GM12878 (cell line): ENCODE measurements around the gene CFAP58. TPM values are rescaled to one million over a fixed set of nuclear protein-coding genes. Genes with fewer than 3 reads are reported as not detected.

ENCODE experiments used
- ATAC-seq: fragments of 200-7000 bp; cut with Tn5 transposase; 3 replicates; pipeline ENCODE4 v1.9.1; 2020; ENCODE audit warnings: mild to moderate bottlenecking, moderate library complexity
- BruUV-seq: library from RNA; stranded (reverse); fragments of 400-500 nt; replicated peaks from 2 replicates; lab custom pipeline; 2021; lab: Mats Ljungman, UMichigan
- CTCF ChIA-PET: fragments of 300-600 bp; sonication (Branson Sonifier 250); formaldehyde crosslinking; extraction: SDS; loops from one replicate; lab custom pipeline; 2021; ENCODE audit warnings: inconsistent platforms; lab: Yijun Ruan, JAX
- POLR2A ChIA-PET: fragments of 350-600 bp; formaldehyde crosslinking; extraction: SDS; loops from one replicate; lab custom pipeline; 2021; ENCODE audit warnings: inconsistent platforms; lab: Charles Lee
- RAD21 ChIA-PET: fragments of 300-600 bp; sonication (Branson Sonifier 250); formaldehyde crosslinking; loops from one replicate; lab custom pipeline; 2023; ENCODE audit warnings: antibody characterized with exemption; ENCODE audit not compliant: unreplicated experiment; lab: Charles Lee
- SMC1A ChIA-PET: fragments of 300-600 bp; sonication (Branson Sonifier 250); formaldehyde crosslinking; loops from one replicate; lab custom pipeline; 2023; ENCODE audit not compliant: unreplicated experiment, uncharacterized antibody; lab: Charles Lee
- DNase-seq: peaks from one replicate; pipeline ENCODE4 v3.0.0-alpha.2; 2011; ENCODE audit warnings: low read depth, low spot score
- FAIRE-seq: peaks from 3 replicates; lab custom pipeline; 2011; peaks lifted over from hg19 to GRCh38; lab: Jason Lieb, UNC
- H2AFZ ChIP-seq: 2 replicates; pipeline ENCODE4 v1.6.0; 2011; ENCODE audit warnings: low read depth, low read length, control low read depth; ENCODE audit not compliant: control insufficient read depth
- H3K27ac ChIP-seq: 2 replicates; pipeline ENCODE4 v1.5.1; 2011; ENCODE audit warnings: control low read depth; ENCODE audit not compliant: control insufficient read depth, insufficient read depth
- H3K27me3 ChIP-seq, 2 experiments: replicated peaks in 1 of 2; 2 replicates each; pipeline versions ENCODE4 v1.6.0 to v1.6.1; 2011; ENCODE audit warnings: low read length in 1 of 2; ENCODE audit not compliant: control insufficient read depth in 2 of 2, insufficient read depth in 2 of 2
- H3K36me3 ChIP-seq, 2 experiments: 2 replicates each; pipeline ENCODE4 v1.5.1; 2011; ENCODE audit warnings: low read length in 1 of 2; ENCODE audit not compliant: control insufficient read depth in 2 of 2, insufficient read depth in 2 of 2
- H3K4me1 ChIP-seq: 2 replicates; pipeline ENCODE4 v1.6.1; 2011; ENCODE audit warnings: mild to moderate bottlenecking, low read length, moderate library complexity, mixed read lengths; ENCODE audit not compliant: control insufficient read depth, insufficient read depth
- H3K4me2 ChIP-seq: 2 replicates; pipeline ENCODE4 v1.6.0; 2011; ENCODE audit warnings: control low read depth; ENCODE audit not compliant: control insufficient read depth, insufficient read depth
- H3K4me3 ChIP-seq: fragments of 200-600 bp; sonication (generic); 2 replicates; pipeline ENCODE4 v1.5.1; 2016
- H3K79me2 ChIP-seq: 2 replicates; pipeline ENCODE4 v1.6.0; 2011; ENCODE audit warnings: low read length; ENCODE audit not compliant: control insufficient read depth, insufficient read depth
- H3K9ac ChIP-seq: 2 replicates; pipeline ENCODE4 v1.8.0; 2011; ENCODE audit warnings: low read length, control low read depth, mixed read lengths; ENCODE audit not compliant: control insufficient read depth, insufficient read depth
- H3K9me3 ChIP-seq: replicated peaks from 3 replicates; pipeline ENCODE4 v1.5.1; 2011; ENCODE audit warnings: mild to moderate bottlenecking, low read length; ENCODE audit not compliant: control insufficient read depth, insufficient read depth
- H4K20me1 ChIP-seq: 2 replicates; pipeline ENCODE4 v1.6.0; 2011; ENCODE audit not compliant: control insufficient read depth, insufficient read depth
- BCL11A ChIP-seq: IDR thresholded peaks from 2 replicates; pipeline ENCODE4 v1.6.1; 2011; ENCODE audit warnings: low read depth, low read length
- MYB ChIP-seq: fragments of 150-350 bp; IDR thresholded peaks from 2 replicates; pipeline ENCODE4 v1.6.1; 2014; ENCODE audit warnings: mild to moderate bottlenecking, low read depth, low read length, borderline replicate concordance
- NBN ChIP-seq: fragments of 450-650 bp; IDR thresholded peaks from 2 replicates; pipeline ENCODE4 v1.6.1; 2016
- PML ChIP-seq: IDR thresholded peaks from 2 replicates; pipeline ENCODE4 v1.6.1; 2012; ENCODE audit warnings: low read length, inconsistent platforms
- RFX5 ChIP-seq: IDR thresholded peaks from 2 replicates; pipeline ENCODE4 v1.6.1; 2011; ENCODE audit warnings: low read depth, low read length, improper control_type of control experiment
- SREBF2 ChIP-seq: IDR thresholded peaks from 2 replicates; pipeline ENCODE4 v1.6.1; 2012; ENCODE audit warnings: mild to moderate bottlenecking, low read length
- SRF ChIP-seq, 2 experiments: IDR thresholded peaks; 2 replicates each; pipeline ENCODE4 v1.6.1; 2011; ENCODE audit warnings: low read depth in 2 of 2, low read length in 2 of 2, mild to moderate bottlenecking in 1 of 2, moderate library complexity in 1 of 2
- ZSCAN29 ChIP-seq: fragments of 450-650 bp; IDR thresholded peaks from 2 replicates; pipeline ENCODE4 v1.6.1; 2017; ENCODE audit warnings: mild to moderate bottlenecking, moderate library complexity
- WGBS: methylation state at CpG from one replicate; pipeline ENCODE4 v1.1.6; 2016; ENCODE audit warnings: low lambda C conversion rate; ENCODE audit not compliant: insufficient replicate concordance, insufficient coverage; ENCODE audit errors: missing lambda C conversion rate; 5-methylcytosine and 5-hydroxymethylcytosine counted together
- in situ Hi-C: fragments of 300-500 bp; cut with MboI; formaldehyde crosslinking; loops from 9 replicates; pipeline ENCODE4 v1.14.3; 2018; ENCODE audit warnings: mixed read lengths
- intact Hi-C: fragments of 100-400 bp; cut with micrococcal nuclease; formaldehyde crosslinking; loops from one replicate; pipeline ENCODE4 v1.14.2; 2022; ENCODE audit not compliant: unreplicated experiment
- polyA plus RNA-seq, 11 experiments: library from polyadenylated mRNA; depleted of rRNA in 4 of 11; unstranded in 6 of 11; stranded (reverse) in 5 of 11; fragments of >200 nt; fragmentation: Nextera tagmentation in 4 of 11; fragmentation: Illumina TruSeq in 1 of 11; extraction: Ambion mirVana in 4 of 11; extraction: Trizol in 1 of 11; gene quantifications; 1 replicate in 1 of 11; 2 replicates in 10 of 11; pipeline versions ENCODE4 v1.2.1 to v1.2.3, GENCODE V29; 2011 to 2016; ENCODE audit warnings: inconsistent platforms in 2 of 11, missing spikeins in 2 of 11, low read depth in 1 of 11
- total RNA-seq, 4 experiments: library from RNA; depleted of rRNA in 3 of 4; stranded (reverse); fragments of >200 nt in 3 of 4; fragmentation: Illumina TruSeq in 1 of 4; extraction: Trizol in 1 of 4; gene quantifications; 2 replicates each; pipeline versions ENCODE4 v1.2.1 to v1.2.3, GENCODE V29; 2013 to 2021
- TF ChIP-seq, protein P1 (sequence below): fragments of 450-650 bp; conservative IDR thresholded peaks from 2 replicates; pipeline ENCODE4 v1.6.1; 2017; ENCODE audit warnings: mild to moderate bottlenecking, moderate library complexity
- TF ChIP-seq, protein P2 (sequence below): fragments of 150-350 bp; IDR thresholded peaks from 2 replicates; pipeline ENCODE4 v1.6.1; 2016; ENCODE audit warnings: low read depth, low read length
- TF ChIP-seq, protein P3 (sequence below): IDR thresholded peaks from 2 replicates; pipeline ENCODE4 v1.6.1; 2011; ENCODE audit warnings: borderline replicate concordance, low read depth, mild to moderate bottlenecking, moderate library complexity, mixed read lengths, low read length; ENCODE audit not compliant: insufficient read depth; ENCODE audit errors: extremely low read length

The CFAP58 gene
- total and polyA plus RNA-seq, 10 of the 15 experiments (the other 5 are each of a cell fraction or from before 2014, with no cell fraction given) = 0.03 to 0.35 (median 0.21) TPM

DNA sequence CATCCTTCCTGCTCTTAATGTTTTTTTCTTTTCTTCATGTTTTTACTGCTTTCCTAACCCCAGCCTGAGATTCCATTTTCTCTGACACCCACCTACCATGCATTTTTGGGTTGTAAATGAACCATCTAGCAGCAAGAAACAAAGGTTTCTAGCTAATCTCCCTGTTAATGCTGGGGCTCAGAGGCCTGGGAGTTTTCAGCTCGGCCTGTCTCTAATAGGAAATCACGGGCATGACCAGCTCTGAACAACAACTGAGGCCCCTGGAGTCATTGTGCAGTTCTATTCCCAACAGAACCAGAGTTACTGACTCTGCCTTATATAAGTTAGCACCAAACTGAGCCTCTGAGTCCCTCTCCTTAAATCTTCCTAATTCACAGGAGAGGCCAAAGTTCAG lies 134.8 kb downstream of the CFAP58 start:
- no peaks in the 10 kb centered on the region for H3K79me2 ChIP-seq
- no peaks in the 10 kb centered on the region for H3K27me3 ChIP-seq
- intact Hi-C loops = loop anchor here (10.0 kb wide), 1 partner anchor 194 kb away; no protein-coding TSS in a partner anchor
- ChIA-PET CTCF (interaction anchor here (0.7 kb wide), 1 partner anchor 470 kb away, joined by 3 read pairs; no protein-coding TSS in a partner anchor), SMC1A (no interaction called here), RAD21 (no interaction called here), POLR2A (no interaction called here)
- H3K4me3 ChIP-seq = no peak overlapping the region
- no peaks in the 10 kb centered on the region for H3K4me1 ChIP-seq
- 10% methylated on average over 2 of the region's 2 CpGs for WGBS
- in situ Hi-C loops = no loop called here
- H3K36me3 ChIP-seq = no peaks in the 10 kb centered on the region
- no peak overlapping the region for H2AFZ ChIP-seq
- ATAC-seq (no peak), FAIRE-seq (no peak), DNase-seq (no peak)
- 0 out of 2 replicates have a peak, but pooled peaks cover 2% of the 10 kb centered on the region for H4K20me1 ChIP-seq
- H3K9me3 ChIP-seq = no peaks in the 10 kb centered on the region
- TF ChIP-seq, protein P1, sequence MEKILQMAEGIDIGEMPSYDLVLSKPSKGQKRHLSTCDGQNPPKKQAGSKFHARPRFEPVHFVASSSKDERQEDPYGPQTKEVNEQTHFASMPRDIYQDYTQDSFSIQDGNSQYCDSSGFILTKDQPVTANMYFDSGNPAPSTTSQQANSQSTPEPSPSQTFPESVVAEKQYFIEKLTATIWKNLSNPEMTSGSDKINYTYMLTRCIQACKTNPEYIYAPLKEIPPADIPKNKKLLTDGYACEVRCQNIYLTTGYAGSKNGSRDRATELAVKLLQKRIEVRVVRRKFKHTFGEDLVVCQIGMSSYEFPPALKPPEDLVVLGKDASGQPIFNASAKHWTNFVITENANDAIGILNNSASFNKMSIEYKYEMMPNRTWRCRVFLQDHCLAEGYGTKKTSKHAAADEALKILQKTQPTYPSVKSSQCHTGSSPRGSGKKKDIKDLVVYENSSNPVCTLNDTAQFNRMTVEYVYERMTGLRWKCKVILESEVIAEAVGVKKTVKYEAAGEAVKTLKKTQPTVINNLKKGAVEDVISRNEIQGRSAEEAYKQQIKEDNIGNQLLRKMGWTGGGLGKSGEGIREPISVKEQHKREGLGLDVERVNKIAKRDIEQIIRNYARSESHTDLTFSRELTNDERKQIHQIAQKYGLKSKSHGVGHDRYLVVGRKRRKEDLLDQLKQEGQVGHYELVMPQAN = no peak
- TF ChIP-seq BCL11A = no peak
- no peak for TF ChIP-seq MYB
- no peak for TF ChIP-seq ZSCAN29
- TF ChIP-seq NBN = no peak
- H3K4me2 ChIP-seq = no peak overlapping the region
- BruUV-seq = no TSS peak
- no peak overlapping the region for H3K27ac ChIP-seq
- H3K9ac ChIP-seq = no peak overlapping the region

DNA sequence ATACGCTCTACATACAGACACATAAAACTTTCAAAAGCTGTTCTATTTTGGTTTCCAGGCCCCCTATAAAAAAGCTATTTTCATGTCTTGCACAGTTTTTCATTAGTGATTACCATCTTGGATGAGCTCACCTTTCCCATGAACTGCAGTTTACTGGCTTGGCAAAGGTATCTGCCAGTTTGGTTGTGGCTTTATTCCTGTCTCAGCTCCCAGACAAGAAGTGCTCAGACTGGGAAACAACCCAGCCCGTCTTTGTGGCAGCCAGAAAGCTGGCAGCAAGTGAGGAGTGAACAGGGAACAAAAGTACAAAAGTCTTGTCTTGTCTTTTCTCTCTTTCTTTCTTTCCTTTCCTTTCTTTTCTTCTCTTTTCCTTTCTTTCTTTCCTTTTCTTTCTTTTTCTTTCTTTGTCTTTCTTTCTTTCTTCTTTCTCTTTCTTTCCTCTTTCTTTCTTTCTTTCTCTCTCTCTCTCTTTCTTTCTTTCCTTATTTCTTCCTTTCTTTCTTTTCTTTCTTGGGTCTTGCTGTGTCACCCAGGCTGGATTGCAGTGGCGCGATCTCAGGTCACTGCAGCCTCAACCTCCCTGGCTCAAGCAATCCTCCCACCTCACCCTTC lies 138.8 kb downstream of the CFAP58 start:
- Histone ChIP-seq H2AFZ (no peak overlapping the region), H3K27ac (no peak overlapping the region), H3K4me2 (no peak overlapping the region), H3K79me2 (no peaks in the 10 kb centered on the region), H3K36me3 (no peaks in the 10 kb centered on the region), H3K9ac (no peak overlapping the region), H3K27me3 (no peaks in the 10 kb centered on the region), H3K4me1 (no peaks in the 10 kb centered on the region), H3K4me3 (no peak overlapping the region), H4K20me1 (no peaks in the 10 kb centered on the region), H3K9me3 (no peaks in the 10 kb centered on the region)
- BruUV-seq = no TSS peak
- intact Hi-C loops = no loop called here
- FAIRE-seq (no peak), DNase-seq (no peak), ATAC-seq (no peak)
- WGBS = 71% methylated on average over 4 of the region's 4 CpGs
- POLR2A ChIA-PET = no interaction called here
- CTCF ChIA-PET = no interaction called here
- in situ Hi-C loops = no loop called here
- RAD21 ChIA-PET = interaction anchor here (0.6 kb wide), 1 partner anchor 1199 kb away, joined by 3 read pairs; no protein-coding TSS in a partner anchor
- SMC1A ChIA-PET = no interaction called here
- no peak for TF ChIP-seq SREBF2
- no peak for TF ChIP-seq PML
- TF ChIP-seq, protein P2, sequence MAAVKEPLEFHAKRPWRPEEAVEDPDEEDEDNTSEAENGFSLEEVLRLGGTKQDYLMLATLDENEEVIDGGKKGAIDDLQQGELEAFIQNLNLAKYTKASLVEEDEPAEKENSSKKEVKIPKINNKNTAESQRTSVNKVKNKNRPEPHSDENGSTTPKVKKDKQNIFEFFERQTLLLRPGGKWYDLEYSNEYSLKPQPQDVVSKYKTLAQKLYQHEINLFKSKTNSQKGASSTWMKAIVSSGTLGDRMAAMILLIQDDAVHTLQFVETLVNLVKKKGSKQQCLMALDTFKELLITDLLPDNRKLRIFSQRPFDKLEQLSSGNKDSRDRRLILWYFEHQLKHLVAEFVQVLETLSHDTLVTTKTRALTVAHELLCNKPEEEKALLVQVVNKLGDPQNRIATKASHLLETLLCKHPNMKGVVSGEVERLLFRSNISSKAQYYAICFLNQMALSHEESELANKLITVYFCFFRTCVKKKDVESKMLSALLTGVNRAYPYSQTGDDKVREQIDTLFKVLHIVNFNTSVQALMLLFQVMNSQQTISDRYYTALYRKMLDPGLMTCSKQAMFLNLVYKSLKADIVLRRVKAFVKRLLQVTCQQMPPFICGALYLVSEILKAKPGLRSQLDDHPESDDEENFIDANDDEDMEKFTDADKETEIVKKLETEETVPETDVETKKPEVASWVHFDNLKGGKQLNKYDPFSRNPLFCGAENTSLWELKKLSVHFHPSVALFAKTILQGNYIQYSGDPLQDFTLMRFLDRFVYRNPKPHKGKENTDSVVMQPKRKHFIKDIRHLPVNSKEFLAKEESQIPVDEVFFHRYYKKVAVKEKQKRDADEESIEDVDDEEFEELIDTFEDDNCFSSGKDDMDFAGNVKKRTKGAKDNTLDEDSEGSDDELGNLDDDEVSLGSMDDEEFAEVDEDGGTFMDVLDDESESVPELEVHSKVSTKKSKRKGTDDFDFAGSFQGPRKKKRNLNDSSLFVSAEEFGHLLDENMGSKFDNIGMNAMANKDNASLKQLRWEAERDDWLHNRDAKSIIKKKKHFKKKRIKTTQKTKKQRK = no peak
- no peak for TF ChIP-seq RFX5
- TF ChIP-seq, protein P3, sequence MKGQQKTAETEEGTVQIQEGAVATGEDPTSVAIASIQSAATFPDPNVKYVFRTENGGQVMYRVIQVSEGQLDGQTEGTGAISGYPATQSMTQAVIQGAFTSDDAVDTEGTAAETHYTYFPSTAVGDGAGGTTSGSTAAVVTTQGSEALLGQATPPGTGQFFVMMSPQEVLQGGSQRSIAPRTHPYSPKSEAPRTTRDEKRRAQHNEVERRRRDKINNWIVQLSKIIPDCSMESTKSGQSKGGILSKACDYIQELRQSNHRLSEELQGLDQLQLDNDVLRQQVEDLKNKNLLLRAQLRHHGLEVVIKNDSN = no peak
- no peak for TF ChIP-seq SRF (IDR thresholded peaks at IDR 0.05; ENCODE audit: low read depth in 2 of 2, low read length in 2 of 2)
